Measurements from ENCODE around the gene ANO10. TPM values are rescaled to one million over a fixed set of nuclear protein-coding genes. Genes with fewer than 3 reads are reported as not detected.

Gene ANO10
- total RNA-seq, 1 experiment from 2014 or later, result 32.6 TPM

- no TSS peak for BruUV-seq (replicated peaks)
- ChIA-PET POLR2A (ENCODE audit: unreplicated experiment) (no interaction called here), CTCF (no interaction called here)
- H3K9me2 ChIP-seq (ENCODE audit: insufficient read depth), result no peaks in the 10 kb centered on the region
- no peak overlapping the region for H3K4me3 ChIP-seq
- no peaks in the 10 kb centered on the region for H3K4me1 ChIP-seq (replicated peaks; ENCODE audit: insufficient read depth)
- no peak overlapping the region for H3K27ac ChIP-seq
- H3K36me3 ChIP-seq (ENCODE audit: low read depth), result 0 out of 2 replicates have a peak, but pooled peaks cover 3% of the 10 kb centered on the region
- no peaks in the 10 kb centered on the region for H3K9me3 ChIP-seq (ENCODE audit: insufficient read depth, low read depth)
- H3K79me2 ChIP-seq (ENCODE audit: low read depth), result peaks cover 26% of the 10 kb centered on the region
- no peak for TF ChIP-seq EZH2 (IDR thresholded peaks at IDR 0.05; ENCODE audit: low read depth)
- TF ChIP-seq CTCF (conservative IDR thresholded peaks at IDR 0.05), result no peak
- no peak overlapping the region for H2AFZ ChIP-seq
- DNase-seq, result no peak
- no peaks in the 10 kb centered on the region for H3F3A ChIP-seq (ENCODE audit: insufficient read depth, low read depth)
- H3K27me3 ChIP-seq (ENCODE audit: insufficient read depth, low read depth), result no peaks in the 10 kb centered on the region
- no peaks in the 10 kb centered on the region for H4K20me1 ChIP-seq (ENCODE audit: insufficient read depth)
- no peak overlapping the region for H3K4me2 ChIP-seq
- intact Hi-C loops (cut with micrococcal nuclease; ENCODE audit: unreplicated experiment), result no loop called here
These were observed 302.4 kb downstream of the ANO10 start for GRCh38 chr3:43319376-43319775.

DNA sequence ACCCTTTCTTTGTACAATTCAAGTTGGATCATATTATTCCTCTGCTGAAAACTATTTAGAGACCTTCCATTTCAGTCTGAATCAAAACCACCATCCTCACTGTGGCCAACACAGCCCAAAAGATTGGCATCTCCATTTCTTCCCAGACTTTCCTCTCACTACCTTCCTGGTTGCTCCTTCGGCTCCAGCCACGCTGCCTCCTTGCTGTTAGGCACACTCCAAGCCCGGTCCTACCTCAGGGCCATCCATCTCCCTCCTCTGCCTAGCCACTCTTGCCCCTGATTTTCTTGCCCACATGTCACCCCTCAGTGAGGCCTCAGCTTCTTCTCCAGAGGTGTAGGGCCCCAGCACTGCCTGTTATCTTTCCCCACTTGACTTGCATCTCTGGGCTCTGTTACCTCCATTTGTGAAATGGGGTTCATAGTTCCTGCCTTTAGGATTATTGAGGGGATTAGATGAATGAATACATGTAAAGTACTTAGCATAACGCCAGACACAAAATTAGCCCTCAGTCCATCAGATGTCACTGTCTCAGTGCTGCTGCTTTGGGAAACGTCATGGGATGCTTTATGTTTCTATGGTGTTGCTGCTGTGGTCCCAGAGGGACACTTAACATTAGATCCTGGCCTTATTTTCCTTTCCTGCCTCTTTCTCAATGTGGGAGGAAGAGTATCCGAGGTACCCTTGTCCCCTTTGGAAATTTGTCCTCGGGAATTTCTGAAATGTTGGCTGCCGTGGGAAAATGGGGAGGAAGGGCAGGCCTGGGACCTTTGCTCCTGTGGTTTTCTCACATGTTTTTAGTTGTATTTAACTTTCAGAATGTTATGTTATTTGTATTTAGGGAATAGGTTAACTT is 304.1 kb downstream of the ANO10 start:
- no peak for DNase-seq
- no peaks in the 10 kb centered on the region for H3F3A ChIP-seq (ENCODE audit: insufficient read depth, low read depth)
- no peak overlapping the region for H2AFZ ChIP-seq
- no peaks in the 10 kb centered on the region for H3K9me3 ChIP-seq (ENCODE audit: insufficient read depth, low read depth)
- no peaks in the 10 kb centered on the region for H3K9me2 ChIP-seq (ENCODE audit: insufficient read depth)
- intact Hi-C loops (cut with micrococcal nuclease; ENCODE audit: unreplicated experiment), result no loop called here
- H3K79me2 ChIP-seq (ENCODE audit: low read depth), result 0 out of 2 replicates have a peak, but pooled peaks cover 14% of the 10 kb centered on the region
- no TSS peak for BruUV-seq (replicated peaks)
- TF ChIP-seq CTCF (conservative IDR thresholded peaks at IDR 0.05) (no peak), EZH2 (IDR thresholded peaks at IDR 0.05; ENCODE audit: low read depth) (no peak)
- no peak overlapping the region for H3K4me3 ChIP-seq
- no peak overlapping the region for H3K27ac ChIP-seq
- no peaks in the 10 kb centered on the region for H3K27me3 ChIP-seq (ENCODE audit: insufficient read depth, low read depth)
- ChIA-PET POLR2A (ENCODE audit: unreplicated experiment) (no interaction called here), CTCF (no interaction called here)
- H3K4me1 ChIP-seq (replicated peaks; ENCODE audit: insufficient read depth), result no peaks in the 10 kb centered on the region
- H3K36me3 ChIP-seq (ENCODE audit: low read depth), result peaks cover 9% of the 10 kb centered on the region; the same call in 1 of the 2 replicates
- no peaks in the 10 kb centered on the region for H4K20me1 ChIP-seq (ENCODE audit: insufficient read depth)
- H3K4me2 ChIP-seq, result no peak overlapping the region

DNA sequence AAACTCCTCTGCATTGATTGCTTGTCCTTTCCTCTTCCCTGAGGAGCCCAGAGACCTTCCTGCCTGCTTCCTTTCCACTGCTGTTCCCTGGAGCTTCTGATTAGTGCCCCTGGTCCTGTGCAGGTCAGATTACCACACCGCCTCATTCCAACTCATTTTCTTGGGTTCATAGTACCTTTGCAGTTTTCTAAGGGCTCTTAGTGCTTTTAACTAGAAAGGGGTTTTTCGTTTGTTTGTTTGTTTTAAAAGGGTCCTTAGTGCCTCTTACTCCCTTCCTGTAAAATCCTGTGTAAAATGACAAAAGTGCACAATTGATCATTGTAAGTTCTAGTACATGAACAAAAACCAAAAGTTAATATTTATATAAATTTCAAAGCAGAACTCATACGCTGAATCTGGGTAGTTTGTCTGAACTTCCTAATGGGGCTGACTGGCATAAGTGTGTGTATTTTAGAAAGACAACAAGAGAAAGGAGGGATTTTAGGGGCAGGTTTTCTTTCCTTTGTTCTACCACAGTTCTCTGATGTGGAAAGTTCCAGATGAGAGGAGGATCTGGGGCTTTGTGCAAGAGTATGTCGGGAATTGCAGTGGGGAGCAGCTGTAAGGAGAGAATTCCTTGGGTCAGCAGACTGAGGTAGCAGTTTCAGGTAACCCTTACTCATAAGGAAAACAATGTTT is 304.9 kb downstream of the ANO10 start:
- DNase-seq, result no peak
- no peaks in the 10 kb centered on the region for H3K4me1 ChIP-seq (replicated peaks; ENCODE audit: insufficient read depth)
- BruUV-seq (replicated peaks), result no TSS peak
- H3K27ac ChIP-seq, result no peak overlapping the region
- no peaks in the 10 kb centered on the region for H3K9me2 ChIP-seq (ENCODE audit: insufficient read depth)
- H3F3A ChIP-seq (ENCODE audit: insufficient read depth, low read depth), result no peaks in the 10 kb centered on the region
- no peak overlapping the region for H3K4me3 ChIP-seq
- H2AFZ ChIP-seq, result no peak overlapping the region
- no peaks in the 10 kb centered on the region for H3K27me3 ChIP-seq (ENCODE audit: insufficient read depth, low read depth)
- ChIA-PET CTCF (interaction anchor here (0.6 kb wide), 1 partner anchor 155 kb away, joined by 3 read pairs; no protein-coding TSS in a partner anchor), POLR2A (ENCODE audit: unreplicated experiment) (no interaction called here)
- H3K79me2 ChIP-seq (ENCODE audit: low read depth), result 0 out of 2 replicates have a peak, but pooled peaks cover 14% of the 10 kb centered on the region
- no peak overlapping the region for H3K4me2 ChIP-seq
- TF ChIP-seq EZH2 (IDR thresholded peaks at IDR 0.05; ENCODE audit: low read depth) (no peak), CTCF (conservative IDR thresholded peaks at IDR 0.05) (no peak)
- no peaks in the 10 kb centered on the region for H4K20me1 ChIP-seq (ENCODE audit: insufficient read depth)
- intact Hi-C loops (cut with micrococcal nuclease; ENCODE audit: unreplicated experiment), result no loop called here
- H3K36me3 ChIP-seq (ENCODE audit: low read depth), result peaks cover 13% of the 10 kb centered on the region
- no peaks in the 10 kb centered on the region for H3K9me3 ChIP-seq (ENCODE audit: insufficient read depth, low read depth)

Other genes starting within 250 kb of the ANO10 start
- gene ABHD5, start 68.9 kb upstream of the ANO10 start, total RNA-seq (2021), result 16.1 and 19.9 TPM in 2 replicates

All from PC-9 (cell line).